ENCODE measurements around the gene SLC26A2.
A peak's percentile ranks its signal among the peaks of the same experiment; 100 is the strongest.
"Not testable (repeated sequence)": the region's sequence is repeated elsewhere in the genome, so short reads cannot be mapped to it uniquely, and the experiment has no call there.

The SLC26A2 gene

GRCh38 chr5:150021491-150022157 lies 61.1 kb downstream of the SLC26A2 start:
- peak; percentile 37 for DNase-seq (ENCODE audit: low read depth, low spot score)
- H3K36me3 ChIP-seq (ENCODE audit: control insufficient read depth, insufficient read depth, low read length), result peaks cover 13% of the 10 kb centered on the region
- no peaks in the 10 kb centered on the region for H3K4me1 ChIP-seq (ENCODE audit: control insufficient read depth, insufficient read depth, low read length)
- no CpG with 5 or more reads among the region's 13 CpGs for WGBS (ENCODE audit: insufficient coverage, insufficient read length)
- H3K9me3 ChIP-seq (ENCODE audit: control insufficient read depth, insufficient read depth, low read length), result no peaks in the 10 kb centered on the region
- H3K27ac ChIP-seq (ENCODE audit: low read length), result no peak overlapping the region
- no peaks in the 10 kb centered on the region for H3K27me3 ChIP-seq (ENCODE audit: control insufficient read depth, insufficient read depth, low read length)
- H3K4me3 ChIP-seq (ENCODE audit: low read length), result no peak overlapping the region

GRCh38 chr5:150022158-150022531 lies 61.6 kb downstream of the SLC26A2 start:
- no peak for DNase-seq (ENCODE audit: low read depth, low spot score)
- H3K36me3 ChIP-seq (ENCODE audit: control insufficient read depth, insufficient read depth, low read length), result peaks cover 15% of the 10 kb centered on the region
- no peak overlapping the region for H3K4me3 ChIP-seq (ENCODE audit: low read length)
- WGBS (ENCODE audit: insufficient coverage, insufficient read length), result no CpG with 5 or more reads among the region's 1 CpG
- no peaks in the 10 kb centered on the region for H3K27me3 ChIP-seq (ENCODE audit: control insufficient read depth, insufficient read depth, low read length)
- no peak overlapping the region for H3K27ac ChIP-seq (ENCODE audit: low read length)
- no peaks in the 10 kb centered on the region for H3K9me3 ChIP-seq (ENCODE audit: control insufficient read depth, insufficient read depth, low read length)
- no peaks in the 10 kb centered on the region for H3K4me1 ChIP-seq (ENCODE audit: control insufficient read depth, insufficient read depth, low read length)

- Histone ChIP-seq H3K9me3 (ENCODE audit: control insufficient read depth, insufficient read depth, low read length) (no peaks in the 10 kb centered on the region), H3K4me1 (ENCODE audit: control insufficient read depth, insufficient read depth, low read length) (no peaks in the 10 kb centered on the region), H3K27ac (ENCODE audit: low read length) (no peak overlapping the region), H3K27me3 (ENCODE audit: control insufficient read depth, insufficient read depth, low read length) (no peaks in the 10 kb centered on the region), H3K36me3 (ENCODE audit: control insufficient read depth, insufficient read depth, low read length) (peaks cover 12% of the 10 kb centered on the region), H3K4me3 (ENCODE audit: low read length) (no peak overlapping the region)
- WGBS (ENCODE audit: insufficient coverage, insufficient read length), result no CpG with 5 or more reads among the region's 2 CpGs
- DNase-seq (ENCODE audit: low read depth, low spot score), result no peak
These were observed 62.1 kb downstream of the SLC26A2 start for GRCh38 chr5:150022681-150023080.

GRCh38 chr5:150023136-150023535 lies 62.6 kb downstream of the SLC26A2 start:
- no peaks in the 10 kb centered on the region for H3K27me3 ChIP-seq (ENCODE audit: control insufficient read depth, insufficient read depth, low read length)
- H3K4me3 ChIP-seq (ENCODE audit: low read length), result no peak overlapping the region
- H3K36me3 ChIP-seq (ENCODE audit: control insufficient read depth, insufficient read depth, low read length), result peaks cover 12% of the 10 kb centered on the region
- no peak for DNase-seq (ENCODE audit: low read depth, low spot score)
- H3K4me1 ChIP-seq (ENCODE audit: control insufficient read depth, insufficient read depth, low read length), result no peaks in the 10 kb centered on the region
- H3K9me3 ChIP-seq (ENCODE audit: control insufficient read depth, insufficient read depth, low read length), result no peaks in the 10 kb centered on the region
- H3K27ac ChIP-seq (ENCODE audit: low read length), result no peak overlapping the region
- no CpG with 5 or more reads among the region's 1 CpG for WGBS (ENCODE audit: insufficient coverage, insufficient read length)

GRCh38 chr5:150024346-150024984 lies 63.9 kb downstream of the SLC26A2 start:
- H3K27ac ChIP-seq (ENCODE audit: low read length), result no peak overlapping the region
- H3K27me3 ChIP-seq (ENCODE audit: control insufficient read depth, insufficient read depth, low read length), result no peaks in the 10 kb centered on the region
- H3K9me3 ChIP-seq (ENCODE audit: control insufficient read depth, insufficient read depth, low read length), result no peaks in the 10 kb centered on the region
- no peak for DNase-seq (ENCODE audit: low read depth, low spot score)
- H3K4me3 ChIP-seq (ENCODE audit: low read length), result no peak overlapping the region
- no peaks in the 10 kb centered on the region for H3K4me1 ChIP-seq (ENCODE audit: control insufficient read depth, insufficient read depth, low read length)
- no CpG with 5 or more reads among the region's 9 CpGs for WGBS (ENCODE audit: insufficient coverage, insufficient read length)
- H3K36me3 ChIP-seq (ENCODE audit: control insufficient read depth, insufficient read depth, low read length), result peaks cover 10% of the 10 kb centered on the region

- Histone ChIP-seq H3K36me3 (ENCODE audit: control insufficient read depth, insufficient read depth, low read length) (peaks cover 16% of the 10 kb centered on the region), H3K27ac (ENCODE audit: low read length) (no peak overlapping the region), H3K4me3 (ENCODE audit: low read length) (no peak overlapping the region), H3K9me3 (ENCODE audit: control insufficient read depth, insufficient read depth, low read length) (no peaks in the 10 kb centered on the region), H3K4me1 (ENCODE audit: control insufficient read depth, insufficient read depth, low read length) (no peaks in the 10 kb centered on the region), H3K27me3 (ENCODE audit: control insufficient read depth, insufficient read depth, low read length) (no peaks in the 10 kb centered on the region)
- WGBS (ENCODE audit: insufficient coverage, insufficient read length), result no CpG with 5 or more reads among the region's 4 CpGs
- DNase-seq (ENCODE audit: low read depth, low spot score), result no peak
These were observed 66.2 kb downstream of the SLC26A2 start for GRCh38 chr5:150026682-150027172.

GRCh38 chr5:150028047-150028446 lies 67.5 kb downstream of the SLC26A2 start:
- peaks cover 25% of the 10 kb centered on the region for H3K36me3 ChIP-seq (ENCODE audit: control insufficient read depth, insufficient read depth, low read length)
- H3K4me1 ChIP-seq (ENCODE audit: control insufficient read depth, insufficient read depth, low read length); H3K27me3 ChIP-seq (ENCODE audit: control insufficient read depth, insufficient read depth, low read length); H3K9me3 ChIP-seq (ENCODE audit: control insufficient read depth, insufficient read depth, low read length); H3K4me3 ChIP-seq (ENCODE audit: low read length); DNase-seq (ENCODE audit: low read depth, low spot score); H3K27ac ChIP-seq (ENCODE audit: low read length): not testable (repeated sequence)
- WGBS (ENCODE audit: insufficient coverage, insufficient read length), result no CpG with 5 or more reads among the region's 1 CpG

- H3K27me3 ChIP-seq (ENCODE audit: control insufficient read depth, insufficient read depth, low read length), result no peaks in the 10 kb centered on the region
- DNase-seq (ENCODE audit: low read depth, low spot score), result no peak
- WGBS (ENCODE audit: insufficient coverage, insufficient read length), result 100% methylated on average over 2 of the region's 4 CpGs
- no peaks in the 10 kb centered on the region for H3K4me1 ChIP-seq (ENCODE audit: control insufficient read depth, insufficient read depth, low read length)
- no peak overlapping the region for H3K27ac ChIP-seq (ENCODE audit: low read length)
- no peak overlapping the region for H3K4me3 ChIP-seq (ENCODE audit: low read length)
- H3K9me3 ChIP-seq (ENCODE audit: control insufficient read depth, insufficient read depth, low read length), result no peaks in the 10 kb centered on the region
- H3K36me3 ChIP-seq (ENCODE audit: control insufficient read depth, insufficient read depth, low read length), result peaks cover 33% of the 10 kb centered on the region; the same call in 1 of the 2 replicates
These were observed 72.8 kb downstream of the SLC26A2 start for GRCh38 chr5:150033334-150033733.

- H3K9me3 ChIP-seq (ENCODE audit: control insufficient read depth, insufficient read depth, low read length), result no peaks in the 10 kb centered on the region
- no peak overlapping the region for H3K27ac ChIP-seq (ENCODE audit: low read length)
- no CpG with 5 or more reads among the region's 4 CpGs for WGBS (ENCODE audit: insufficient coverage, insufficient read length)
- no peaks in the 10 kb centered on the region for H3K27me3 ChIP-seq (ENCODE audit: control insufficient read depth, insufficient read depth, low read length)
- no peak for DNase-seq (ENCODE audit: low read depth, low spot score)
- no peak overlapping the region for H3K4me3 ChIP-seq (ENCODE audit: low read length)
- peaks cover 33% of the 10 kb centered on the region; the same call in 1 of the 2 replicates for H3K36me3 ChIP-seq (ENCODE audit: control insufficient read depth, insufficient read depth, low read length)
- no peaks in the 10 kb centered on the region for H3K4me1 ChIP-seq (ENCODE audit: control insufficient read depth, insufficient read depth, low read length)
These were observed 74.1 kb downstream of the SLC26A2 start for GRCh38 chr5:150034662-150035061.

GRCh38 chr5:150035139-150035895 lies 74.8 kb downstream of the SLC26A2 start:
- no peak overlapping the region for H3K27ac ChIP-seq (ENCODE audit: low read length)
- H3K27me3 ChIP-seq (ENCODE audit: control insufficient read depth, insufficient read depth, low read length), result no peaks in the 10 kb centered on the region
- no peak for DNase-seq (ENCODE audit: low read depth, low spot score)
- WGBS (ENCODE audit: insufficient coverage, insufficient read length), result no CpG with 5 or more reads among the region's 7 CpGs
- peaks cover 32% of the 10 kb centered on the region; the same call in 1 of the 2 replicates for H3K36me3 ChIP-seq (ENCODE audit: control insufficient read depth, insufficient read depth, low read length)
- no peaks in the 10 kb centered on the region for H3K4me1 ChIP-seq (ENCODE audit: control insufficient read depth, insufficient read depth, low read length)
- H3K9me3 ChIP-seq (ENCODE audit: control insufficient read depth, insufficient read depth, low read length), result no peaks in the 10 kb centered on the region
- H3K4me3 ChIP-seq (ENCODE audit: low read length), result no peak overlapping the region

Measured in iPS DF 6.9 (cell line).